NT2/D1 (cell line): ENCODE data around the gene CYP51A1.
"Not testable (repeated sequence)": the region's sequence is repeated elsewhere in the genome, so short reads cannot be mapped to it uniquely, and the experiment has no call there.

Experiments
- DNase-seq: peaks from one replicate; pipeline ENCODE4 v3.0.0-alpha.2; 2011; ENCODE audit warnings: low read depth, low spot score
- H3K27me3 ChIP-seq: 2 replicates; pipeline ENCODE4 v1.6.0; 2011; ENCODE audit warnings: mild to moderate bottlenecking; ENCODE audit not compliant: insufficient read length, insufficient read depth
- H3K36me3 ChIP-seq: 2 replicates; pipeline ENCODE4 v1.6.1; 2011; ENCODE audit warnings: mild to moderate bottlenecking, low read length, mixed read lengths; ENCODE audit not compliant: insufficient read depth, insufficient read length
- H3K4me1 ChIP-seq: 2 replicates; pipeline ENCODE4 v1.5.1; 2011; ENCODE audit not compliant: insufficient read depth, insufficient read length
- H3K4me3 ChIP-seq: 2 replicates; pipeline ENCODE4 v1.5.1; 2011; ENCODE audit warnings: low read depth; ENCODE audit not compliant: insufficient read length
- H3K9ac ChIP-seq: 2 replicates; pipeline ENCODE4 v1.6.0; 2011; ENCODE audit warnings: low read depth; ENCODE audit not compliant: insufficient read length
- H3K9me3 ChIP-seq: 2 replicates; pipeline ENCODE4 v1.5.1; 2011; ENCODE audit warnings: mild to moderate bottlenecking, low read length; ENCODE audit not compliant: insufficient read depth
- SUZ12 ChIP-seq: IDR thresholded peaks from 2 replicates; pipeline ENCODE4 v1.6.1; 2011; ENCODE audit not compliant: insufficient read length, insufficient read depth; ENCODE audit errors: extremely low read depth
- YY1 ChIP-seq: IDR thresholded peaks from 2 replicates; pipeline ENCODE4 v1.6.1; 2011; ENCODE audit not compliant: insufficient read length, insufficient read depth
- ZNF274 ChIP-seq: IDR thresholded peaks from 2 replicates; pipeline ENCODE4 v1.6.1; 2011; ENCODE audit warnings: mild to moderate bottlenecking, low read depth, low read length

The CYP51A1 gene

DNA sequence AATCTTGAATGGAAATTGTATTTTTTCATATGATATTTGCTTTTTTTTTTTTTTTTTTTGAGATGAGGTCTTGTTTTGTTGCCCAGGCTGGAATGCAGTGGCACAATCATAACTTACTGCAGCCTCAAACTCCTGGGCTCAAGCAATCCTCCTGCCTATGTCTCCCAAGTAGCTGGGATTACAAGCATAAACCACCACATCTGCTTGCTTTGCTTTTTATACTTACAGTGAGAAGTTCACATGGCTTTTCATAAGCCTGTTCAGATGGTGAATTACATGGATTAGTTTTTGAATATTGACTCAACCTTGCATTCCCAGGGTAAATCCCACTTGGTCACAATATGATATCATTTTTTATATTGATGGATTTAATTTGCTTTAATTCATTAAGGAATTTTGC, 22.7 kb upstream of the CYP51A1 start:
- H3K36me3 ChIP-seq: no peaks in the 10 kb centered on the region
- DNase-seq: no peak
- H3K9ac ChIP-seq: no peak overlapping the region
- TF ChIP-seq SUZ12 (no peak), ZNF274 (no peak), YY1 (no peak)
- H3K27me3 ChIP-seq: no peaks in the 10 kb centered on the region
- H3K4me1 ChIP-seq: no peaks in the 10 kb centered on the region
- no peak overlapping the region for H3K4me3 ChIP-seq
- no peaks in the 10 kb centered on the region for H3K9me3 ChIP-seq

DNA sequence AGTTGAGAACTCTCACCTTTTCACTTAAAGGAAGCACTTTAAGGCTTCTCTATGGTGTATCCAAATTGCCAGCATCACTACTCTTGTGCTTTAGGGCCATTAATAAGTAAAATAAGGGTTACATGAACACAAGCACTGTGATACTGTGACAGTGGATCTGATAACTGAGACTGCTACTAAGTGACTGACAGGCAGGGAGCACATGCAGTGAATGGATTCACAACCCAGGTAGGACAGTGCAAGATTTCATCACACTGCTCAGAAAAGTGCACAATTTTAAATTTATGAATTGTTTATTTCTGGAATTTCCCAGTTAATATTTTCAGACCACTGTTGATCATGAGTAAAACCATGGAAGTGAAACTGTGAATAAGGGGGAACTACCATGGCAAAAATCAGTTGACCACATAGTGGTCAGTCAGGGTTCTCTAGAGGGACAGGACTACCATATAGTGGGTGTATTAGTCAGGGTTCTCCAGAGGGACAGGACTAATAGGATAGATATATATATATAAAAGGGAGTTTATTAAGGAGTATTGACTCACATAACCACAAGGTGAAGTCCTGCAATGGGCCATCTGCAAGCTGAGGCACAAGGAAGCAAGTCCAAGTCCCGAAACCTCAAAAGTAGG, 20.9 kb upstream of the CYP51A1 start:
- no peaks in the 10 kb centered on the region for H3K36me3 ChIP-seq
- TF ChIP-seq YY1 (no peak), ZNF274 (no peak), SUZ12 (no peak)
- H3K9ac ChIP-seq: no peak overlapping the region
- H3K9me3 ChIP-seq: no peaks in the 10 kb centered on the region
- H3K27me3 ChIP-seq: no peaks in the 10 kb centered on the region
- no peak overlapping the region for H3K4me3 ChIP-seq
- DNase-seq: no peak
- H3K4me1 ChIP-seq: no peaks in the 10 kb centered on the region

DNA sequence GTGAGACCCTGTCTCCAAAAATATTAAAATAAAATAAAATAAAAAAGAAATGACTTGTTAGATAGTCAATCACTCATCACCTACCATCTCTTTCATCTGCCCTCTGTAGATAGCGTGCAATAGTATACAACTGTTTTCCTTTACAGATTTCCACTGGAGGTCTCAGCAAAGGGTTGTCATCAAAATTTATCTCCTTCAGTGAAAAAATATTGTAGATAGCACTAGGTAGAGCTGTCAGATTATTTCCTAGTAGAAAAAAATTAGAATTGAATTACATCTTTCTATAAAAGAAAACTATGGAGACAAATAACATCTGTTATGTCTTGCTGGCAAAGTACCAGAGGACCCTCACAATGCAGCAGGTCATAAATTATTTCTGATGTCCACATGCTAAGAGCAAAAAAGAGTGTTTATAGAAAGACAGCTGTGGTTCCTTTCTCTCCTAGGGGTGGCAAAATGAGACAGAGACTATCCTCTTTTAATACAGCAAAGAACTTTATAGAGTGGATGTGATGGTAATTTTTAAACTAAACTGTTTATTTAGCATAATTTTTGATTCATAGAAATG, 16.3 kb upstream of the CYP51A1 start:
- no peak for TF ChIP-seq ZNF274
- no peak for TF ChIP-seq YY1
- no peak for TF ChIP-seq SUZ12
- DNase-seq: no peak

DNA sequence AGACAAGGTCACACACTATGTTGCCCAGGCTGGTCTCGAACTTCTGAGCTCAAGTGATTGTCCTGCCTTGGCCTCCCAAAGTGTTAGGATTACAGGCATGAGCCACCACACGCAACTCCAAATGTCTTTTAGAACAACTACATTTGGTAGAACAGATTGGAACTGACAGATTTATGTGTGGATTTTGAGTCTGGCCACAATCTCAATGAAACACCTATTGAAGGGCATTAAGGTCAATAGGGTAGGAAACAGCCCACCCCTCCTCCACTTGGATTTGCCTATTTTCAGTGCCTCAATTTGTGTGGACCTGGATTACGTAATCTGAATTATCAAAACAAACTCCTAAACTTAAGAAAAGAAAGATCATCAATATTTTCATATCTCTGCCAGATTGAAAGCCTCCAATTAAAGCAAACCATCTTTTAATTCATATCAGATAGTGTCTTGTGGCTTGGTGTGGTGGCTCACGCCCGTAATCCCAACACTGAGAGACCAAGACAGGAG, 15.5 kb upstream of the CYP51A1 start:
- Histone ChIP-seq H3K9ac (no peak overlapping the region), H3K4me3 (no peak overlapping the region), H3K4me1 (no peaks in the 10 kb centered on the region), H3K9me3 (no peaks in the 10 kb centered on the region), H3K36me3 (no peaks in the 10 kb centered on the region), H3K27me3 (no peaks in the 10 kb centered on the region)
- TF ChIP-seq ZNF274: no peak
- no peak for TF ChIP-seq YY1
- no peak for TF ChIP-seq SUZ12
- no peak for DNase-seq

More for the DNA sequence above, 16.3 kb upstream of the CYP51A1 start:
- Histone ChIP-seq H3K4me1 (no peaks in the 10 kb centered on the region), H3K36me3 (no peaks in the 10 kb centered on the region), H3K4me3 (no peak overlapping the region), H3K9ac (no peak overlapping the region), H3K9me3 (no peaks in the 10 kb centered on the region), H3K27me3 (no peaks in the 10 kb centered on the region)

DNA sequence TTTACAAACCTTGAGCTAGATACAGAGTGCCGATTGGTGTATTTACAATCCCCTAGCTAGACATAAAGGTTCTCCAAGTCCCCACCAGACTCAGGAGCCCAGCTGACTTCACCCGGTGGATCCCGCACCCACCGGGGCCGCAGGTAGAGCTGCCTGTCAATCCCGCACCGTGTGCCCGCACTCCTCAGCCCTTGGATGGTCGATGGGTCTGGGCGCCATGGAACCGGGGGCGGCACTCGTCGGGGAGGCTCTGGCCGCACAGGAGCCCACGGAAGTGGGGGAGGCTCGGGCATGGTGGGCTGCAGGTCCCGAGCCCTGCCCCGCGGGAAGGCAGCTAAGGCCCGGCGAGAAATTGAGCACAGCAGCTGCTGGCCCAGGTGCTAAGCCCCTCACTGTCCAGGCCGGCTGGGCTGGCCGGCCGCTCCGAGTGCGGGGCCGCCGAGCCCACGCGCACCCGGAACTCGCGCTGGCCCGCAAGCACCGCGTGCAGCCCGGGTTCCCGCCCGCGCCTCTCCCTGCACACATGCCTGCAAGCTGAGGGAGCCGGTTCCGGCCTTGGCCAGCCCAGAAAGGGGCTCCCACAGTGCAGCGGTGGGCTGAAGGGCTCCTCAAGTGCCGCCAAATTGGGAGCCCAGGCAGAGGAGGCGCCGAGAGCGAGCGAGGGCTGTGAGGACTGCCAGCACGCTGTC, 9.1 kb upstream of the CYP51A1 start:
- not testable (repeated sequence) for H3K36me3 ChIP-seq, DNase-seq

DNA sequence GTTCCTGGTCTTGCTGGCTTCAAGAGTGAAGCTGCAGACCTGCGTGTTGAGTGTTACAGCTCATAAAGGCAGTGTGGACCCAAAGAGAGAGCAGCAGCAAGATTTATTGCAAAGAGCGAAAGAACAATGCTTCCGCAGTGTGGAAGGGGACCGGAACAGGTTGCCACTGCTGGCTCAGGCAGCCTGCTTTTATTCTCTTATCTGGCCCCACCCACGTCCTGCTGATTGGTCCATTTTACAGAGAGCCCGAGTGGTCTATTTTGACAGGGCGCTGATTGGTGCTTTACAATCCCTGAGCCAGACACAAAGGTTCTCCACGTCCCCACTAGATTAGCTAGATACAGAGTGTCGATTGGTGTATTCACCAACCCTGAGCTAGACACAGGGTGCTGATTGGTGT, 8.5 kb upstream of the CYP51A1 start:
- peaks cover 10% of the 10 kb centered on the region; the same call in 1 of the 2 replicates for H3K9me3 ChIP-seq
- not testable (repeated sequence) for H3K9ac ChIP-seq, DNase-seq, H3K4me3 ChIP-seq, H3K36me3 ChIP-seq, H3K4me1 ChIP-seq, H3K27me3 ChIP-seq

More for the DNA sequence above, 9.1 kb upstream of the CYP51A1 start:
- not testable (repeated sequence) for H3K27me3 ChIP-seq, H3K4me3 ChIP-seq, H3K9ac ChIP-seq, H3K4me1 ChIP-seq
- H3K9me3 ChIP-seq: peaks cover 10% of the 10 kb centered on the region; the same call in 1 of the 2 replicates

DNA sequence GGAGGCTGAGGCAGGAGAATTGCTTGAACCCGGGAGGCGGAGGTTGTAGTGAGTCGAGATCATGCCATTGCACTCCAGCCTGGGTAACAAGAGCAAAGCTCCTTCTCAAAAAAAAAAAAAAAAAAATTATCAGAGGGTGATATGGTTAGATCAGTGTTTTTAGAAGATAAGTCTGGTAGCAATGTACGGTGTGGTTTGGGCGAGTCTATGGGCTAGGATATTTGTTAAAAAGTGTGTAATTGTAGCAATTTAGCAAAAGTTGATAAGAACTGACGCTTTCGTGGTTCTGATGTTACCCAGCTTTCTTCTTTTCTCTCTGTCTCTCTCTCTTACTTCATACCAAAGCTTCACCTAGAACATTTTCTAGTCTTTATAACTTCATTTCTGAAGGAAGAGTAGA, 6.9 kb upstream of the CYP51A1 start:
- Histone ChIP-seq H3K4me3 (no peak overlapping the region), H3K36me3 (no peaks in the 10 kb centered on the region), H3K9me3 (peaks cover 10% of the 10 kb centered on the region; the same call in 1 of the 2 replicates), H3K27me3 (no peaks in the 10 kb centered on the region), H3K4me1 (no peaks in the 10 kb centered on the region), H3K9ac (no peak overlapping the region)
- TF ChIP-seq SUZ12 (no peak), YY1 (no peak), ZNF274 (no peak)
- DNase-seq: no peak
